ENCODE results near the gene PLS3.
A peak's percentile ranks its signal among the peaks of the same experiment; 100 is the strongest.

Gene PLS3

DNA sequence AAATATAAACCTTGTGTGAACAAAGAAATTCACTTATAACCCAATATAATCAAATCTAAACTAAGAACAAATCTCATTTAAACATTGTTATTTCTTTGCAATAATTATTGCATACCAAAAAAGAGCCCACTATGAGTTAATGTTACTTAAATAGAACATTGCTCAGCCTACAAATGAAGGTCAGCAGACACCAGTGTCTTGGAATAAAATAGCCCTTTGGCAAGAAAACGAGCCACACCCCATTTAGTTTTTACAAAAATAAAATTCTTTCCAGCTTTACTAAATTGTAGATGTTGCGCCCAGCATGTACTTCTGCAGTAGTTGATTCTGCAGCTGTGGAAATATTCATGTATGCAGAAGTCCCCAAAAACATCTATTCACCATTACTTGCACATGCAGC lies 12.2 kb downstream of the PLS3 start:
- no peak for DNase-seq

DNA sequence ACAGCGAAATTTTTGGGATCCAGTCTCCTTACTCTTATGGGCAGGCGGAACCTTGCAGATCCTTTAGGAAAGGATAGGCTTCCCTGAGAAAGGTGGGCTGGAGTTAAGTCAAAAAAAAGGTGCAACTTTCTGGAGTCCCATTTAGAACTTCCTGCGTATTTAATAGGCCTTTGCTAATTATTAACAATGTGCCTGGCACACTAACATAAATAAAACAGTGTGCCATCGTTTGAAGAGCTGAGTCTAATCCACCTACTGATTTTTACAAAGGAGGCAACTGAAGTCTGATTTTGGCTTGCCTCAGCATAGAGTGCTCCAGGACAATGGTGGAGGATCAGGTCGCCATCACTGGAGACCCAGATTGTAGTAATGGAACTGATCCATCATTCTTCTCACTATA lies 15.7 kb downstream of the PLS3 start:
- DNase-seq, result no peak

DNA sequence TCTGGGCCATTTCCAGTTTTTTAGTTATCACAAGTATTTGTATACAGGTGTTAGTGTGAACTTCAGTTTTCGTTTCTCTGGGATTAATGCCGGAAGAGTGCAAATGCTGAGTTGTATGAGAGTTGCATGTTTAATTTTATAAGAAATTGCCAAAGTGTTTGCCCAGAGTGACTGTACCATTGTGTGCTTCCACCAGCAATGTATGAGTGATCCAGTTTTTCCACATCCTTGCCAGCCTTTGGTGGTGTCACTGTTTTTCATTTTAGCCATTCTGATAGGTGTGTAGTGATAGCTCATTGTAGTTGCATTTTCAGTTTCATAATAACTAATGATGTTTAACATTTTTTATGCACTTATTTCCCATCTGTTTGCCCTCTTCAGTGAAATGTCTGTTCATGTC lies 18.4 kb downstream of the PLS3 start:
- DNase-seq, result no peak

DNA sequence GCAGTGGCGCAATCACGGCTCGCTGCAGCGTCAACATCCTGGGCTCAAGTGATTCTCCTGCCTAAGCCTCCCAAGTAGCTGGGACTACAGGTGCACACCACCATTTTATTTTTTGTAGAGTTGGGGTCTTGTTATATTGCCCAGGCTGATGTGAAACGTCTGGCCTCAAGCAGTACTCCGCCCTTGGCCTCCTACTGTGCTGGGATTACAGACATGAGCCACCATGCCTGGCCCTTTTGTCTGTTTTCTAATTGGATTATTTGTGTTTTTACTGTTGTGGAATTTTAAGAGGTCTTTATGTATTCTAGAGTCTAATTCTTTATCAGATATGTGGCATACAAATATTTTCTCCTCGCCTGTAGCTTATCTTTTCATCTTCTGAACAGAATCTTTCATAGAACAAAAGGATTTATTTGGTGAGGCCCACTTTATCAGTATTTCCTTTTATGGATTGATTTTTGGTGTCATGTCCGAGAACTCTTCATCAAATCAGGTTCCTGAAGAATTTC lies 18.9 kb downstream of the PLS3 start:
- no peak for DNase-seq

DNA sequence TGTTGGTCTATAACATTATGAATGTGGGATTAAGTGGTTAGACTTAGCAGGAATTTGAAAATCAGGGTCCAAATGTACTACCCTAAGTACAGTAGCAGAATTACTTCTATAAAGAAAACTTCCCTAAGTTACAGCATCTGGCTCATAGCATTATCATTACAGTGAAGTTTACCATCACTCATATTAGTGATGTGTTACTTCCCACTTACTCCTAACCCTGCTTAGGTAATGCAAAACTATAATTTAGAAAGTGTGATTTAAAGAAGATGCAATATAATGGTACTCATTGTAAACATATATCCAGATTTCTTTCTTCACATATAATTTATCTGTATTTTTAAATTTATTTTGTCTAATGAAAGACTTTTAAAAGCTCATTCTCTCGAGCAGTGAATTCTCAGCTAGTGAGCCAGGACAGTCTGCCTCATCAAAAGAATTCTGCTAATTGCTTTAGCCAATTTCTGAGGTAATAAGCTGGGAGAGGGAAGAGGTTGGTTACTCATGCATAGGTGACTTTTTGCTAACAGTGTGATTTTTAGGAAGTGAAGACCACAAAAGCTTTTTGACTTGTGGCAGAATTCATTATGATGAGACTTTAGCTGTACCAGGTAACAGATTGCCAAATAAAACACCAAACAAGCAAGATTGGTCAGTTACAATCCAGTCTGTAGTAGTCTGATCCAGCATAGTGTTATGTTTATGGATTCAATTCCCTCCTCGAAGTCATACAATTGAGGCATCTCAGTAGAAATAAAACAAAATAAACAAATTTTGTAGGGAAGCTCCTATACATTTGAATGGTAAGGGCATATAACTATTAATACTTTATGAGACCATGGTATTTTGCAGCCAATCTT lies 21.0 kb downstream of the PLS3 start:
- no peak for DNase-seq

DNA sequence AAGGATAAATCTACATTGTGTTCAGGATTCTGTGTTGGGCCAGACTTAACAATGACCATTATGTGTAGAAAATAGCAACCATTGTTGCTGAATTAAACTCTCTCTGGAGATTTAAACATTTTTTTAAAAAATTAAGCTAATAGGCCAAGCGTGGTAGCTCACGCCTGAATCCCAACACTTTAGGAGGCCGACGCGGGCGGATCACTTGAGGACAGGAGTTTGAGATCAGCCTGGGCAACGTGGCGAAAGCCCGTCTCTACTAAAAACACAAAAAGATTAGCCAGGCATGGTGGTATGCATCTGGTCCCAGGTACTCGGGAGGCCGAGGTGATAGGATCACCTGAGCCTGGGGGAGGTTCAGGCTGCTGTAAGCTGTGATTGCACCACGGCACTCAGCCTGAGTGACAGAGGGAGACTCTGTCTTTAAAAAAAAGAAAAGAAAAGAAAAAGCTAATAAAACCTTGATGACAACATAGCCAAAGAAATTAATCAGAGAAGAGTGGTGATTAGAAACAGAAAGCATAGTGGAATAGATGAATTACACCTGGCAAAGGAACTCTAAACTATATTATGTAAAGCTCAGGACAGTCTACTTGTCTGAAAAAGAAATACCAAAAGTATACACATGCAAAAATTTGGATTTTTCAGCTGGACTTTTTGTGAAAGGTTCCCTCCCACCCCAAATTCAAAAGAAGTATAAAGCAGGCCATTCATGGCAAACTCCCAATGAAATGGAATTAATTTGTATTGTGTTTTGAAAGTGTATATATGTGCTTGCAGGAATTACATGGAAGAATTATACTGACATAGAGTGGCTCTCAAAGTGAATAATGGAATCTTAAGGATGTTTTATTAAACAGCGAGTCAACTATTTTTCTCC lies 21.9 kb downstream of the PLS3 start:
- DNase-seq, result no peak

DNA sequence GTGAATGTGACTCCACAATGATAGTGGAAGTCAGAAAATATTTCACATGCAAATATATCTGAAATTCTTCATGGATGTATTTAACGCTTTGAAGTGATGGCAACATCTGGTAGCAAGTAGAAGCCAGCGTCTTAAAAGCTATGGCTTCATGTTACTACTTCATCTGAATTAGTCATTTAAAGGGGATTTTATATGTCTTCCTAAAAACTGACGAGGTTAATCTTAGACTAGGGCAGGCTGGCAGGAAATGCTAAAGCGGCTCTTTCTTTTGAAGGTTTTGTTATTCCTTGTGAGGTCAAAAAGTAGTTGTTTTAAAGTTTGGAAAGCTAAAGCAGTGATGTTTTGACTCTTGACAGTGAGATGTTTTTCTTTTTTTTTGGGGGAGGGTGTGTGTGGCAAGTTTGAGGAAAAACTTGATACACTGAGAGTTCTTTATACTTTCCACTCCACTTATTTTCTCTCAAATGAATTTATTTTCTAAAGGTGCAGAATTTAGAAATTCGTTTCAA lies 22.6 kb downstream of the PLS3 start:
- no peak for DNase-seq

DNA sequence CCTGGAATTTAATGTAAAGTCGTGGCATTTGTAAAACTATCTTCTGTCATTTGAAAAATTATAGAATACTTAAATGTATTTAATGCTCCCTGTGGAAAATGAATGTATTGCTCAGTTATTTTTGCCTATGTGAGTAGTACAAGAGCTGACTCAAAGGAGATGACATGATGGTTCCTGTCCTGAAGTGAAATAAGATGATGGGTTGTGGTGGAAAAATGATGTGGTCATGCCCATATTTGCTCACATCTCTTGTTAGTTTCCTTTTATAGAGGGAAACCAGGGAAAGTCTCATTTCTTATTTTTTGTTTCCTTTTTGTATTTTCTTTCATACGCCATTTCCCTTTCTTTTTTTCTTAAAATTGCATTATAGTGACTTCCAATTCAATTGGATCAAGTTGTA lies 23.7 kb downstream of the PLS3 start:
- no peak for DNase-seq

DNA sequence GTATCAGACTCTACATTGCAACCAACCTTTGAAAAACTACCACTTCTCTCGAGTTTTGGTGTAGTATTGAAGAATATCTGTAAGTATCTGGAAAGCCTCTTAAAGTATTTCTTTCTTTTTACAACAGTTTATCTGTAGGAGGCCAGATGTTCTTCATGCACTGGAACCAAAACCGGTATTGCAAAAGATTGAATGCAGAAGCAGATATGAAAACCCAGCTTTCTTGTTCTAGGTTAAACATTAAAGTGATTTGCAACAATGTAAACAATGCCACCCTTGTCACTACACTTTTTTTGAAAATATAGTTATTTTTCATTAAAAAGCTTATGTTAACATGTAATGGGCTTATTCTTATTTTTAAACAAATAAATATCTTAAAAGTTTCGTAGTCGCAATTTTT lies 27.2 kb downstream of the PLS3 start:
- no peak for DNase-seq

DNA sequence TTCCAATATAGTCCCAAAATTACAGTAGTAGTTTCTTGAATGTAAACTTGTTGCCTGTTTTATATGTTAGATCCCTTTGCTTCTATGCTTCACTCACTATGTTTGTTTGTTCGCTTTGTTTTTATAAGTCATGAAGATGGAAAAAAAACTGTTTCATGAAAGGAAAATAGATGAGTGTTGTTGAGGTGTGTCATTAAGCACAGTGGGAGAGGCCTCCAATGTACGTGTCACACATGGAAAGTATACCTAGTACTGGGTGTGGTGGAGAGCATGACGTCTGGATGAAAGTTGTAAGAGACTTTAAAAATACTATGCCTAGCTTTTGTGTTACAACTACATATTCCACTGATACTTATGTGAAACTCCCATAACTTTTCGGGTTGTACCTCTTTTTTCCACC lies 28.4 kb downstream of the PLS3 start:
- DNase-seq, result no peak

DNA sequence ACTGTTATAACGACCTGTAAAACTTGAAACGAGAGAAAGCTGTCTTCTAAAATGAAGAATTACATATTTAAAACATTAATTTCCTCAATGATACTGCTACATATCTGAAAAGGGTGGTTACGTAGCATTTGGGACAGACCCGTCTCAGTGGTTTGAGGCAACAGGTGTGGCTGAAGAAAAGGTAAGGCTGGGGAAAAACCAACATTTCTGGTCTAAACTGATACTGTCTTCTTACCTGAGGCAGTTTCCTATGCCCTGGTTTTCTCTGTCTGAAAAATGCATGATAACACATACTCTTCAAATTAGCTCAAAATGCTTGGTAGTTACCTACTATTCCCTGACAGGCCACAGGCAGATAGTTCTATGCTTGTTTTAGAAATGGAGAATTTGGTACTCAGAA lies 30.4 kb downstream of the PLS3 start:
- DNase-seq, result no peak

DNA sequence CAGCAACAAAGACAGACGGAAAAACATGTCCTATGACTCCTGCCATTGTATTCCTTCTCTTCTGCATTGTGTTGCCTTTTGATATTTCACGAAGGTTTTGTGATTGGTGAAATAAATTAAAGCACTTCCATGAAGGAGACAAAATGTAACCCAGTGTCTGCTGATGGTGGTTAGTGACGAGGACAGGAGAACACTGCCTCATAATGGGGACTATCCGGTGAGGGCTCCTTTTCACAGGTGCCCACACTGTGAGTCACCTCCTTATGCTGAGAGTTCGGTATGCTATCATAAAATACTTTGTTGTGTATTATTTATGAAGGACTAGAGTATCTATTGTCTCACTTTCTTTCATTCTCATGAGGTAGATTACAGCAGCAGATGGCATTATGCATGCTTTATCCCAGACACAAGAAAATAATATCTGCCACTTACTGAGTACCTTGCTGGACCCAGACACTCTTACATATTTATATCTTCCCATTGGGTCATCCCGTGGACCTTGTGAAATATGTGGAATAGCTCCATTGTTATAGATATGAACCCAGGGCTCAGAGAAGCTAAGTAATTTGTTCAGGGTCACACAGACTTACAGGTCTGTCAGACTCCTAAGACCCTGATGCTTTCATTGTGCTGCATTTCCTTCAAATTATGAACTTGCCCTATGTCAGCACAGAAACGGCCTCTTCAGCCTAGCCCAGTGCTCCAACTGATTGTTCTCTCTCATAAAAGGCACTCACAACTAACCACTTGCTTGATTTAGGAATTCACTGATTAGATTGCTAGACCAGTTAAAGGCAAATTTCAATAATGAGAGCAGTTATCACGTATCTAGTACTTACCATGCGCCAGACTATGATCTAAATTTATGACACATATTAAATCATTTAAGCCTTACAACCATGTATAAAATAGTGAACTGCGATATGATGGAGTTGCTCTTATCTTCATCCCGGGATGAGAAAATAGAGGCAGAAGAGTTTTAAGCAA lies 31.2 kb downstream of the PLS3 start:
- no peak for DNase-seq

DNA sequence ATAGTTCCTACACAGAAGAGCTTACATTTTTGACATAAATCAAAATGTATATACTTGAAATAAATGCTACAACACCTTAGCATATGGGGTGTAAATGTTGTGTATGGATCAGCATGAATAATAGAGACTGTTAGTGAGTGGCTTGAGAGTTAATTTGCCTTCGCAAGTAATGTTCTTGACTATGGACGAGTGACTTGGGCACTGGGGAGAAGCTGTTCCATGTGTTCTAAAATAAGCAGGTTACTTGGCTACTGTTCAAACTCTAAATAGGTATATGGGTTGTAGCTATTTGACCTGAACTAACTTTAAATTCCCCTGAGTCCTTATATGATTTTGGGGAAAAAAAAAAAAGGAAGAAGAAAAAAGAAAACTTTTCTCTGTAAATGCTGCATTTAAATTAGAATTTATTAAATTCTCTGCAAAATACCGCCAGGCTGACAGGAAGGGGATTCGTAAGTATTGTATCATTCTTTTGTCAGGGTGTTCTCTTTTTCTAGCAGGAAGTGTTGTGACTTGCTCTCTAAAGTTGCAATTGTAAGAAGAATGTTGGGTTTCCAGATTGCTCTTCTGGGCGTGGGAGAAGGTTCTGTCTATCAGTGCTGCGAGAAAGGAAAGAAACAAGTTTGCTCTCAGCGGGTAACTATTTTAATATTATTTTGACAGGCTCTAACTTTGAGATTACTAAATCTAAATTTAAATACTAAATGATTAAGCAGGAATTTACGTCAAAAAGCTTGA lies 32.2 kb downstream of the PLS3 start:
- peak; percentile 13 to 31 for DNase-seq

DNA sequence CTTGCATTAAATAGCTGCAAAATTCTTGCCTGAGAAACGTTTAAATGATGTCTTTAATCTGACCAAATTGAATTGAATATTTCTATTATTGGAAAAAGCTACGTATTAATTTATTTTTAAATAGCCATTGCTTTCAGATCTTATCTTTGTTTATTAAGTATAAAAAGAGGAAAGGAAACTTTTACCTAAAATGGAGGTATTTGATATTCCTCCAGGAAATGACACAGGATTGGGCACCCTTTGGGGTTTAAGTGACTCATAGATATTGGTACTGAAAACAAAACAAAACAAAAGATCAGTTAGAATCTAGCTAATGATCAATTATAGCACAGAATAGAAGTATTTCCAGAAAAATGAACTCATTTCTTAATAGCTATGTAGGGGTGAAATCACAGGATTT lies 34.1 kb downstream of the PLS3 start:
- no peak for DNase-seq

DNA sequence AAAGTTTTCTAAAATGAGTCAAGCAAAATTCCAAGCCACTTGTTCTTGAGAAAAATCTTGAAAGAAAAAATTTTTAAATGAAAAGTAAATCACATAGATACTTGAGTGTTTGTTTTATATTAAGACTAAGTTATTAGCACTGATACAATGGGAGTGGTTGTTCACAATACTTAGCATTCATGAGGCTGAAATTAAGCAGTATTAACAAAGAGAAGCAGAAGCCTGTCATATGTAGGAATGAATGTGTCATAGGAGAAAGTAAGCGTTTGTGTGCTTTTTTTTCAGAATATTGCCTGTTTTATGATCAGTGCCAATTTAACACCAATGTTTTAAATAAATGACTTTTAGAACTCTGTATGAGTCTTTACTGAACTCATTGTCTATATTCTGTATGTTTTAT lies 37.6 kb downstream of the PLS3 start:
- DNase-seq, result no peak

DNA sequence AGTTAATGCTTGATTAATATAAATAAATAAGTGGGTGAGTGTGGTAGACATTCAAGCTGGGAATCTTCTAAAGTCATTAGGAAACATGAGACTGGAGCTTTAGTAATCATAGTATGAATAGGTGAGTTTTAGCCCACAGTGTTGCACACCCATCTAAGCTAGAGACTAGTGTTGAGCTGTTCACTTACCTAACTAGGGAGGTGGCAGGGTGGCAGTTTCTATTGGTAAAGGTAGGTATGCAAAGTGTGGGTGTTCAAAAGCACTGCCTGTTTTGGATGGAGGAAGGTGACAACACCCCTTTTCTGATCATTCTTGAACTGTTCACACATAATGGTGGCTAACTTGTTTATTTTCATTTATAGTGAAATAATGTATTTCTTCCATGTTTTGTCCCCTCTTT lies 41.3 kb downstream of the PLS3 start:
- no peak for DNase-seq

DNA sequence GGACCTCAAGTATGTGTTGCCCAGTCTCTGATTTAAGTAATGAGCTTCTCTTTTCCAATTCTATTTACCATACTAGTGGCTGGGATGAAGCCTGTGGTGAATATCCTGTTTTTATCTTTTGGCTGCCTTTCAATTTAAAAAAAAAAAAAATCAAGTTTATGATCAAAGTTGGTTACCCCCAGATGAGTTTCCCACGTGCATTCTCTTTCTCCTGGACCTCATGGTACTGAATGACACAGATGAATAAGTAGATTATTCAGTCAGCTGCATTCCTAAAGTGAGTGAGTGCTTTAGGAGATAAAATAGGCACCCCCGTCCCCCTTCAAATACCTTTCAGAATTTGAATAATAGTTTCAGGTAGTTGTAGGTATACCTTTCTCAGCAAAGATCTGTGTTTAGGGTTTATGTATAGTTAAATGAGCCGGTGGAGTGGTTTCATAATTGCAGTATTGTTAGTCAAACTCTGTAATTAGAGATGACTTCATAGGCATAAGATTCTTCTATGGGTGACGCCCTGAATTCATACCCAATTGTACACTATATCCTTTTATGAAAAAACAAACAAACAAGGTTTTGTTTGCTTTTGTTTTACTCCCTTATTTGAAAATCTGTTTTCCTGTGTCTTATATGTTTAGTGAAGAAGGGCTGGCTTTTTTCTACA lies 41.9 kb downstream of the PLS3 start:
- no peak for DNase-seq

DNA sequence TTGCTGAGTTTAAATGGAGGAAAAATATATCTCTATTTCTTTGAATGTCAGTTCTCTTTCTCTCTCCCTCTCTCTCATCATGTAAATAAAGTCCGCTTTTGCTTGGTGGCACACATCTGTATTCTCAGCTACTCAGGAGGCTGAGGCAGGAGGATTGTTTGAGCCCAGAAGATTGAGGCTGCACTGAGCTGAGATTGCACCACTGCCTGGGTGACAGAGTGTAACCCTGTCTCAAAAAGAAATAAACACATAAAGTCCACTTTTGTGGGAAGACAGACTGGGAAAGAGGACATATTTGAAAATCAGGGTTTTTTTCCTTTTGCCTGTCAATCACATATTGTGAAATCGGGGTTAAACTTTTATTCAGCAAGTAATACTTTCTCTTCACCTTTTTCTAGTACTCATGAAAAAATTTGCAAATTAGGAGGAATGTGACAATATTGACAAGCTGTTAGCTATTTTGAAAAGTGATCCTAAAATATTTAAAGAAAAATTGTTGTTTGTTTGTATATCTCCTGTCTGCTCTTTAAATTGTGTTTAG lies 42.6 kb downstream of the PLS3 start:
- DNase-seq, result no peak

DNA sequence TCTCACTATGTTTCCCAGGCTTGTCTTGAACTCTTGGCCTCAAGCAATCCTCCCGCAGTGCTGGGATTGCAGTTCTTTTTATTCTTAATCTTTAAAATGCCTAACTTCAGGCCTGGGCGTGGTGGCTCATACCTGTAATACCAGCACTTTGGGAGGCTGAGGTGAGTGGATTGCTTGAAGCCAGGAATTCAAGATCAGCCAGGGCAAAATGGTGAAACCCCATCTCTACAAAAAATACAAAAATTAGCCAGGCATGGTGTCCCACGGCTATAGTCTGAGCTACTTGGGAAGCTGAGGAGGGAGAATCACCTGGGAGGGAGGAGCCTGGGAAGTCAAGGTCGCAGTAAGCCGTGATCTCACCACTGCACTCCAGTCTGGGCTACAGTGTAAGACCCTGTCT lies 45.9 kb downstream of the PLS3 start:
- DNase-seq, result no peak

DNA sequence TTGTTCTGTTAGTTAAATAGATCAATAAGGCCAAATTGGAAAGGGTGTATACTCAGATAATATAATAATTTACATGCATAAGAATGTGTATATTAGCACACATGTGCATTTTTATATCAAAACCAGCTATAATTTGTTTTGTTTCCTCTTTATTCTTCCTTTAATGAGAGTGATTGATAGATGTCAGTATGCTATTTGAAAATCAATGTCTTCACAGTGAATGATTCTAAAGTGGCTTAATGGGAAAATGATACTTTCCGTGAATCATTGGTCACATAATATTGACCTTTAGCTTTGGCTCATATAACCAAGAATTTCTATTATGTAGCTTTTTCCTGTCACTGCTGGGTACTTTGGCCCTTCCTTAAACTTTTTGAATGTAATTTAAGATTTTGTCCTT lies 48.6 kb downstream of the PLS3 start:
- DNase-seq, result no peak

Data from Kasumi-1 (cell line).